ENCODE measurements around the gene TBC1D10B. TPM values are rescaled to one million over a fixed set of nuclear protein-coding genes. Genes with fewer than 3 reads are reported as not detected.

TBC1D10B gene
- total RNA-seq, 1 donor from 2014 or later = 8.2 TPM

- no peak overlapping the region for H3K4me3 ChIP-seq
- peaks cover 6% of the 10 kb centered on the region for H4K20me1 ChIP-seq (ENCODE audit: low read depth)
- H3K27ac ChIP-seq = no peak overlapping the region
- peaks cover 16% of the 10 kb centered on the region for H3K79me2 ChIP-seq (ENCODE audit: low read depth)
- Mint-ChIP-seq H3K4me1 (peaks cover 36% of the 10 kb centered on the region), H3K27ac (no peak overlapping the region), H3K27me3 (ENCODE audit: insufficient read depth, low read depth) (no peaks in the 10 kb centered on the region), H3K9me3 (no peaks in the 10 kb centered on the region), H3K36me3 (peaks cover 3% of the 10 kb centered on the region), H3K4me3 (peak overlapping the region; percentile 24)
- DNase-seq (ENCODE audit: low spot score) = no peak
- TF ChIP-seq EZH2 (IDR thresholded peaks at IDR 0.05) (no peak), CTCF (IDR thresholded peaks at IDR 0.05) (no peak), EZH2phosphoT487 (IDR thresholded peaks at IDR 0.05) (no peak)
- no peaks in the 10 kb centered on the region for H3K36me3 ChIP-seq
- no peak overlapping the region for H3K4me2 ChIP-seq
- H2AFZ ChIP-seq (replicated peaks) = no peak overlapping the region
- H3F3A ChIP-seq (ENCODE audit: low read depth) = peaks cover 29% of the 10 kb centered on the region
- no peaks in the 10 kb centered on the region for H3K27me3 ChIP-seq
- peaks cover 22% of the 10 kb centered on the region for H3K4me1 ChIP-seq
- no peaks in the 10 kb centered on the region for H3K9me3 ChIP-seq (ENCODE audit: low read depth)
- no peak overlapping the region for H3K9ac ChIP-seq
Observed at GRCh38 chr16:30376461-30376902, 6.2 kb upstream of the TBC1D10B start.

GRCh38 chr16:30375864-30376263 is 5.6 kb upstream of the TBC1D10B start:
- Mint-ChIP-seq H3K4me1 (peaks cover 36% of the 10 kb centered on the region), H3K4me3 (peak overlapping the region; percentile 18)
- TF ChIP-seq EZH2 (IDR thresholded peaks at IDR 0.05) = no peak

DNA sequence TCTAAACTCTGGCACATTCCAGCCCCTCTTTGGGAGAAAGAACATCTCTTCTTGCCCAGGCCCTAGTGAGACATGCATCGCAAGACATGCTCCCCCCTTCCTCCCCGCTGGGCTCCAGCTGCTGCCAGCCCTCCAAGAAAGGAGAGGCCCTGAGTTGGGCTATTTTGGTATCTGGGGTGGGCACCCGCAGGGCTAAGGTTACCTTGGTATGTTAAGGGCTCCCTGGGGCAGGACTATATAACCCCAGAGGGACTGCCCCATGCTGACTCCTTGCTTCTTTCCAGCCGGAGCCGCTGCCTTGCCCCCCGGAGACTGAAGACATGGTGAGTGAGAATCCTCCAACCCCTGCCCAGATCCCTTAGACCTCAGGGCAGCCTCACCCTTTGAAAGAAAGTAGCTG is 4.2 kb upstream of the TBC1D10B start, which contains the start of gene MYL11:
TSS of gene MYL11 (plus strand) at position 265 of the 400 bp plus-strand sequence. CDS start at position 321, 56 bp downstream.
- peaks cover 9% of the 10 kb centered on the region for H4K20me1 ChIP-seq (ENCODE audit: low read depth)
- peak within 1 kb of the TSS; percentile 5 for H3K4me2 ChIP-seq
- no peak within 1 kb of the TSS for H3K27ac ChIP-seq
- no peak for DNase-seq (ENCODE audit: low spot score)
- Mint-ChIP-seq H3K4me3 (no peak within 1 kb of the TSS), H3K27me3 (ENCODE audit: insufficient read depth, low read depth) (no peaks in the 10 kb centered on the region), H3K27ac (peak within 1 kb of the TSS; percentile 87), H3K9me3 (no peaks in the 10 kb centered on the region), H3K4me1 (peaks cover 27% of the 10 kb centered on the region), H3K36me3 (no peaks in the 10 kb centered on the region)
- TF ChIP-seq EZH2 (IDR thresholded peaks at IDR 0.05) (no peak), EZH2phosphoT487 (IDR thresholded peaks at IDR 0.05) (no peak), CTCF (IDR thresholded peaks at IDR 0.05) (no peak)
- no peak within 1 kb of the TSS for H3K9ac ChIP-seq
- peaks cover 9% of the 10 kb centered on the region for H3K79me2 ChIP-seq (ENCODE audit: low read depth)
- no peaks in the 10 kb centered on the region for H3K27me3 ChIP-seq
- no peak within 1 kb of the TSS for H3K4me3 ChIP-seq
- H2AFZ ChIP-seq (replicated peaks) = no peak within 1 kb of the TSS
- H3K9me3 ChIP-seq (ENCODE audit: low read depth) = no peaks in the 10 kb centered on the region
- peaks cover 36% of the 10 kb centered on the region for H3F3A ChIP-seq (ENCODE audit: low read depth)
- H3K4me1 ChIP-seq = peaks cover 25% of the 10 kb centered on the region
- H3K36me3 ChIP-seq = no peaks in the 10 kb centered on the region

More at GRCh38 chr16:30375864-30376263, 5.6 kb upstream of the TBC1D10B start:
- Histone ChIP-seq H3K9ac (no peak overlapping the region), H3K9me3 (ENCODE audit: low read depth) (no peaks in the 10 kb centered on the region), H3K27ac (no peak overlapping the region), H3K27me3 (no peaks in the 10 kb centered on the region), H3K4me3 (no peak overlapping the region), H3F3A (ENCODE audit: low read depth) (peaks cover 34% of the 10 kb centered on the region), H3K4me2 (peak overlapping the region; percentile 5), H3K4me1 (peaks cover 25% of the 10 kb centered on the region), H3K79me2 (ENCODE audit: low read depth) (peaks cover 16% of the 10 kb centered on the region), H3K36me3 (no peaks in the 10 kb centered on the region), H4K20me1 (ENCODE audit: low read depth) (peaks cover 6% of the 10 kb centered on the region), H2AFZ (replicated peaks) (no peak overlapping the region)
- no peaks in the 10 kb centered on the region for H3K9me3 Mint-ChIP-seq
- no peaks in the 10 kb centered on the region for H3K27me3 Mint-ChIP-seq (ENCODE audit: insufficient read depth, low read depth)
- no peak overlapping the region for H3K27ac Mint-ChIP-seq
- H3K36me3 Mint-ChIP-seq = peaks cover 3% of the 10 kb centered on the region
- DNase-seq (ENCODE audit: low spot score) = no peak

DNA sequence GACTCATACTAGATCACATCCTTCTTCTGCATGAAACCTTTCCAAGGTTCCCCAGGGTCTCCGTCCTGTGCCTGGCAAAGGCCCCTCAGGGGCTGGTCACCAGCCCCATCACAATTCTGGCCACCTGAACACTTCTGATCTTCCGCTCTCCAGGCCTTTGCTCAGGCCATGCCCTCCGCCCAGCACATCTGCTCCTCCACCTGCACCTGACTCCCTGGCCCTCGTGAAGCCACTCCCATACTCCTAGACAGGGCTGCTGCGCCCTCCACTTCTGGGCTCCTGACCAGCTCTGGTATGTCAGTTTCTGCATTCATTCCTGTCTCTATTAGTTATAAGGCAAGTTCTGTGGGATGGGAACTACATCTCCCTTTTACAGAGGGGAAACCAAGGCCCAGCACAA is 2.4 kb upstream of the TBC1D10B start:
- Histone ChIP-seq H3K27me3 (no peaks in the 10 kb centered on the region), H3K27ac (no peak overlapping the region), H3K9ac (no peak overlapping the region), H3K4me1 (peaks cover 29% of the 10 kb centered on the region), H4K20me1 (ENCODE audit: low read depth) (peaks cover 21% of the 10 kb centered on the region), H3K79me2 (ENCODE audit: low read depth) (peaks cover 21% of the 10 kb centered on the region), H3K4me2 (no peak overlapping the region), H3F3A (ENCODE audit: low read depth) (peaks cover 28% of the 10 kb centered on the region), H2AFZ (replicated peaks) (no peak overlapping the region), H3K4me3 (no peak overlapping the region), H3K36me3 (no peaks in the 10 kb centered on the region), H3K9me3 (ENCODE audit: low read depth) (no peaks in the 10 kb centered on the region)
- TF ChIP-seq CTCF (IDR thresholded peaks at IDR 0.05) (no peak), EZH2phosphoT487 (IDR thresholded peaks at IDR 0.05) (no peak), EZH2 (IDR thresholded peaks at IDR 0.05) (no peak)
- peaks cover 3% of the 10 kb centered on the region for H3K27me3 Mint-ChIP-seq (ENCODE audit: insufficient read depth, low read depth)
- no peaks in the 10 kb centered on the region for H3K9me3 Mint-ChIP-seq
- no peak for DNase-seq (ENCODE audit: low spot score)
- H3K36me3 Mint-ChIP-seq = no peaks in the 10 kb centered on the region
- H3K27ac Mint-ChIP-seq = peak overlapping the region; percentile 84
- no peak overlapping the region for H3K4me3 Mint-ChIP-seq
- peaks cover 40% of the 10 kb centered on the region for H3K4me1 Mint-ChIP-seq

Measured in neural progenitor cell (in vitro differentiated cells).